Measurements from ENCODE around the gene PARD3B. TPM values are rescaled to one million over a fixed set of nuclear protein-coding genes. Genes with fewer than 3 reads are reported as not detected.

PARD3B gene
- total and polyA plus RNA-seq, 10 of the 15 experiments (the other 5 are each of a cell fraction or from before 2014, with no cell fraction given) = 0.01 to 0.54 (median 0.07) TPM; not detected in 7

- TF ChIP-seq ZBTB11 (CRISPR knock-in tag; IDR thresholded peaks at IDR 0.05) (no peak), TARDBP (IDR thresholded peaks at IDR 0.05; ENCODE audit: borderline replicate concordance) (no peak), PAX5 (IDR thresholded peaks at IDR 0.05; ENCODE audit: borderline replicate concordance, low read depth, low read length) (no peak), SREBF2 (IDR thresholded peaks at IDR 0.05; ENCODE audit: low read length) (no peak), BACH1 (IDR thresholded peaks at IDR 0.05; ENCODE audit: borderline replicate concordance) (no peak), CBX5 (IDR thresholded peaks at IDR 0.05; ENCODE audit: low read depth) (no peak)
Measured at GRCh38 chr2:204570421-204570820, 25.1 kb downstream of the PARD3B start (continued).

- H3K79me2 ChIP-seq (ENCODE audit: control insufficient read depth, insufficient read depth, low read length) = no peaks in the 10 kb centered on the region
- ChIA-PET POLR2A (no interaction called here), CTCF (no interaction called here), RAD21 (ENCODE audit: unreplicated experiment) (no interaction called here), SMC1A (ENCODE audit: uncharacterized antibody, unreplicated experiment) (interaction anchor here (1.1 to 1.8 kb wide), 2 partner anchors 9 to 37 kb away, joined by 3 to 4 read pairs; no protein-coding TSS in a partner anchor)
- in situ Hi-C loops (cut with MboI) (no loop called here), intact Hi-C loops (cut with micrococcal nuclease; ENCODE audit: unreplicated experiment) (no loop called here)
- H3K36me3 ChIP-seq (ENCODE audit: control insufficient read depth in 2 of 2, insufficient read depth in 2 of 2, low read length in 1 of 2) = no peaks in the 10 kb centered on the region
- no peaks in the 10 kb centered on the region for H3K4me1 ChIP-seq (ENCODE audit: control insufficient read depth, insufficient read depth, low read length)
- 12% methylated on average over 2 of the region's 2 CpGs for WGBS (ENCODE audit: insufficient coverage, insufficient replicate concordance, low lambda C conversion rate, missing lambda C conversion rate)
- no peak overlapping the region for H3K27ac ChIP-seq (ENCODE audit: control insufficient read depth, insufficient read depth)
- no peaks in the 10 kb centered on the region for H4K20me1 ChIP-seq (ENCODE audit: control insufficient read depth, insufficient read depth)
- FAIRE-seq (no peak), ATAC-seq (no peak), DNase-seq (ENCODE audit: low read depth, low spot score) (no peak)
- no peak overlapping the region for H3K9ac ChIP-seq (ENCODE audit: control insufficient read depth, insufficient read depth, low read length)
- H3K4me3 ChIP-seq = no peak overlapping the region
- H3K9me3 ChIP-seq (replicated peaks; ENCODE audit: control insufficient read depth, insufficient read depth, low read length) = no peaks in the 10 kb centered on the region
- H2AFZ ChIP-seq (ENCODE audit: control insufficient read depth, low read depth, low read length) = no peak overlapping the region
- no TSS peak for BruUV-seq (replicated peaks)
- H3K4me2 ChIP-seq (ENCODE audit: control insufficient read depth, insufficient read depth) = no peak overlapping the region
- H3K27me3 ChIP-seq (replicated peaks in 1 of 2; ENCODE audit: control insufficient read depth in 2 of 2, insufficient read depth in 2 of 2, low read length in 1 of 2) = no peaks in the 10 kb centered on the region
- no peak for TF ChIP-seq SREBF1 (IDR thresholded peaks at IDR 0.05; ENCODE audit: low read length)
- TF ChIP-seq CBX3 (IDR thresholded peaks at IDR 0.05; ENCODE audit: borderline replicate concordance, low read depth) = no peak
- no peak for TF ChIP-seq NFYA (IDR thresholded peaks at IDR 0.05; ENCODE audit: borderline replicate concordance, low read depth, low read length)
- TF ChIP-seq TAF1 (IDR thresholded peaks at IDR 0.05; ENCODE audit: borderline replicate concordance, low read depth, low read length) = no peak
- TF ChIP-seq ZBTB33 (IDR thresholded peaks at IDR 0.05) = no peak
- no peak for TF ChIP-seq JUNB (IDR thresholded peaks at IDR 0.05)
- no peak for TF ChIP-seq RCOR1 (conservative IDR thresholded peaks at IDR 0.05; ENCODE audit: low read depth, low read length)
- no peak for TF ChIP-seq ZNF622 (IDR thresholded peaks at IDR 0.05)
- TF ChIP-seq ZNF217 (IDR thresholded peaks at IDR 0.05) = no peak
- no peak for TF ChIP-seq MXI1 (IDR thresholded peaks at IDR 0.05; ENCODE audit: low read depth, low read length)
- no peak for TF ChIP-seq ZBED1 (IDR thresholded peaks at IDR 0.05; ENCODE audit: borderline replicate concordance)
- no peak for TF ChIP-seq HCFC1 (IDR thresholded peaks at IDR 0.05; ENCODE audit: low read length)
- TF ChIP-seq SREBF2 (IDR thresholded peaks at IDR 0.05; ENCODE audit: low read length) = no peak
- no peak for TF ChIP-seq EZH2 (IDR thresholded peaks at IDR 0.05; ENCODE audit: borderline replicate concordance, control insufficient read depth, low read depth, low read length)
Measured at GRCh38 chr2:204571041-204571440, 25.8 kb downstream of the PARD3B start.
